CD4-positive, alpha-beta T cell treated with Interleukin-6 for 4 hours (primary cell): ENCODE data around the gene PPP6R3.

ENCODE experiments used
- DNase-seq: peaks from one replicate; pipeline ENCODE4 v3.0.0-alpha.2; 2020; ENCODE audit warnings: mixed read lengths

Gene PPP6R3

DNA sequence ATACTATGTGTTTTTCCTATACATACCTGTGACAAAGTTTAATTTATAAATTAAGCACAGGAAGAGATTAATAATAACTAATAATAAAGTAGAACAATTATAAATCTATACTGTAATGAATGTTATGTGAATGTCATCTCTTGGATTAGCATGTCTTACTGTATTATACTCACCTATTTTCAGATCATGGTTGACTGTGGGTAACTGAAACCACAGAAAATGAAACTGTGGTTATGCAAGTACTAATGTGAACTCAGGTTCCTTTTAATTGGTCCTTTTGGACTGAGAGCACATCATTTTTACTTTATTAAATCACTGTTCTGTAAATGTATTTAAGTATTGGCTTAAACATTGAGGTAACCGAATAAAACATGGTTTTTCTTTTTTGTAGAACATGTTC is 108.8 kb downstream of the PPP6R3 start:
- DNase-seq, result no peak

- no peak for DNase-seq
Observed at GRCh38 chr11:68570691-68571090, 110.1 kb downstream of the PPP6R3 start.

DNA sequence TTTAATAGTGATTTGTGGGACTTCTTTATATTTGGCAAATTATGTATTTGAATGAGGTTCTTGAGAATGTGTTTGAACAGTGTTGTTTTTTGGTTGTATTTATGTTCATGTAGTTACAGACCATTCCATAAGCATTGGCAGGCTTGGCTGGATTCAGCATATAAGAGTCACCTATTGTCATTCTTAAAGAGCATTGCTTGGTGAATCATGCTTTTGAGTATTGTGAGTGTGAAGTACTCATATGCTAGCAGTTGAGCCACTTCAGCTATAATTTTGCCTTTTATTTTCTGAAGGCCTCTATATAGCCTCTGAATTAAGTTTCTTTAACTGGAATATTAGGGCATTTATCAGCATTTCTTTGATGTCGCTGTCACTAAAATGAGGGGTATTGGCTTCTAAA is 113.8 kb downstream of the PPP6R3 start:
- DNase-seq, result no peak

DNA sequence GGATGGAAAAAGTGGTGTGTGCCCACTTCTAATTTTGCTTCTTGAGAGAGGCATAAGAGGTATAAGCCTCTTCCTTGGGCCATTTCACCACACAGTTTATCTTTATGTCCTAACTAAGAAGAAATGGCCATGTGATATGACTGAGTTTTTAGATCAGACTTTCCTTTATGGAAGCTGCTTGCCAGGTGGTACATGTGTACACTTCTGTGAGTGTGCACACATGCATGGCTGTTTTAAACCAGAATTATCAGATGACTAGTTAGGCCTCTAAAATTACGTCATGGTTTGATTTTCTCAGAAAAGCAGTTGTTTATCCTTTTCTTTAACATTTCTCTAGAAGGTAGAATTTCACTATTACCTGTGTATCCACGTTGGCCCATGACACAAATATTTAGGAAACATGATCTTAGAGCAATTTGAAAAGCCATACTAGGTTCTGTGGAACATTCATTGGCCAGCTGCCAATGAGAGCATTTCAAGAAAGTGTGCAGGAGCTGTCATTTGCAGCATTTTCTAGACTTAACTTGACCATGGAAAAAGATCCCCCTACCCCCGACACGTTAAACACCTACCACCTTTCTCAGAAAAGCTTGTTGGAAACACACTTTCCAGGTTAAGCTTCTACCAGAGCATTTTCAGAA is 114.6 kb downstream of the PPP6R3 start:
- DNase-seq, result no peak

GRCh38 chr11:68579455-68579854 is 118.9 kb downstream of the PPP6R3 start:
- no peak for DNase-seq

GRCh38 chr11:68581439-68581838 is 120.9 kb downstream of the PPP6R3 start:
- no peak for DNase-seq

DNA sequence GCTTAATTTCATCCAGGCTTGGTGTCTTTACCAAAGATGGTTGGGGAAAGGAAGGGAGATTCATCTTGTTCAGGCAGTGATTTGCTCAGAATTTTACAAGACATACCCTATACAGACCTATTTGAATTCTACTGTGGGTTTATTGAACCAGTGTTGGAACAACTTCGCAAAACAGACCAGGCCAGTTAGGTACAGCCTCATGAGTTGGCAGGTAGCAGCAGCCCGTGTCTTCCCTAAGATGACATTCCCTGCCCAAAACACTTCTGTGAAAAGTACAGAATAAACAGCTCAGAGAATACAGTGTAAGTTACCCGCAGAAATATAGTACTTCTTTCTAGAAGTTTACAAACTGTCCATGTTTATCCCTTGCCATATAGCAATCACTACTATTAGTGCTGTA is 121.3 kb downstream of the PPP6R3 start:
- DNase-seq, result no peak

DNA sequence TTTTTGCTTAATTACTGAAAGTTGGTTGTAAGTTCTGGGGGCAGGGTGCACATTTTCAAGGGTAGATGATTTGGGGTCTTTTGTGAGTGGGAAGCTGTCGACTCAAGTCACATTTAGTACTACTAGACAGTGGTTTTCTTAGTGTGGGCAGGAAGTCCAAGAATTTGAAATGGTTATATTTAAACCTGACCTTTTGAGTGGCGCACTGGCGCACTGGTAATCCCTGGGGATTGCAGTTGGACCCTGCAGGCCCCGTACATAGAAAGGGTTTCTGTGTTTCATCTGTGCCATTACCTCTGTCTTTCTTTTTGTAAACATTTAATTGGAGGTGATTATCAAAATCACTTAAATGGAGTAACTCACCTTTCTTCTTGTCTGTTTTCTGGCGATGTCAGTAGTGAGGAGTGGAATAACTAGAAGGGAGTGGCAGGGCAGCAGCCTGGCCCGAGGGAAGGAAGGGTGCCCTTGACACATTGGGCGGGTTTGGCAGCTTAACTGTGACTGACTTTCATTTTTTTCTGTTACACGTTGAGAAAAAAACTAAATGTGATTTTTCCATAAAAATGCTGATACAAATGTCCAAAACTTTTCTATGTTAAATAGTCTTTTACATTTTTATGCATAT is 122.0 kb downstream of the PPP6R3 start:
- DNase-seq, result no peak

- DNase-seq, result no peak
Observed at GRCh38 chr11:68583041-68583446, 122.5 kb downstream of the PPP6R3 start.

GRCh38 chr11:68584097-68584496 is 123.5 kb downstream of the PPP6R3 start:
- DNase-seq, result peak; percentile 69

- no peak for DNase-seq
Observed at GRCh38 chr11:68584991-68585524, 124.5 kb downstream of the PPP6R3 start.

GRCh38 chr11:68589547-68590216 is 129.1 kb downstream of the PPP6R3 start:
- no peak for DNase-seq

DNA sequence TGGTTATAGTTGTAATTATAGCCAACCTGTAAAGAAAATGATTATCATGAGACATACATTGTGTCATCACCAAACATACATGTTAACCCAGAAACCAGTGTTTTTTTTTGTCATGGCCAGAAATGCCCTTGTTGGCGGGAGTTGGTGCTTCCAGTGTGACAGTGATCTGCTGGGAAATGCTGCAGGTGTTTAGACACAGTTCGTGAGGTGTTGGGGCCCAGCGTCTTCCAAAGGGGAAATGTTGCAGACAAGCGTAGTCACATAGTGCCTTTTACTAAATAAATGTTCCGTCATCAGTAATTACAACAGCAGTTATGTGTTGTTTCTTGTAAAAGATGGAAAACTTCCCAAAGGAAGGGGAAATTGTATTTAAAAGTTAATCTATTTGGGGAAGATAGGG is 131.2 kb downstream of the PPP6R3 start:
- no peak for DNase-seq

DNA sequence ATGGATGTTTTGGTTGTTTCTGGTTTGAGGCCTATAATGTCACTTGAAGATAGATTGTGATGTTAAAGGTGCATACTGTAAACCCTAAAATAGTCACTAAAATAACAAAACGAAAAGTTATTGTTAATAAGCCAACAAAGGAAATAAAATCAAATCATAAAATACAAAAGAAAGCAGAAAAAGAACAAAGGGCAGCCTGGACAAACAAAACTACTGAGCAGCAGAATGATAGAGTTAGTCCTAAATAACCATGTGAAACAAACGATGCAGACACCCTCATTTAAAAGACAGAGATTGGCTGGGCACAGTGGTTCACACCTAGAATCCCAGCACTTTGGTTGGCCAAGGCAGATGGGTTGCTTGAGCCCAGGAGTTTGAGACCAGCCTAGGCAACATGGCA is 132.9 kb downstream of the PPP6R3 start:
- no peak for DNase-seq

GRCh38 chr11:68594123-68594522 is 133.6 kb downstream of the PPP6R3 start:
- no peak for DNase-seq

- no peak for DNase-seq
Observed at GRCh38 chr11:68596231-68596630, 135.7 kb downstream of the PPP6R3 start.

GRCh38 chr11:68598816-68599653 is 138.5 kb downstream of the PPP6R3 start:
- no peak for DNase-seq

GRCh38 chr11:68601147-68601546 is 140.6 kb downstream of the PPP6R3 start:
- no peak for DNase-seq

- no peak for DNase-seq
Observed at GRCh38 chr11:68609761-68610160, 149.2 kb downstream of the PPP6R3 start.

- no peak for DNase-seq
Observed at GRCh38 chr11:68610452-68611116, 150.0 kb downstream of the PPP6R3 start.

- DNase-seq, result no peak
Observed at GRCh38 chr11:68615657-68616056, 155.1 kb downstream of the PPP6R3 start.
